ENCODE data around the gene RBM20. TPM values are rescaled to one million over a fixed set of nuclear protein-coding genes. Genes with fewer than 3 reads are reported as not detected.

The RBM20 gene
- total RNA-seq, 1 experiment from 2014 or later, result 0.17 TPM

GRCh38 chr10:110597476-110597875, 46.7 kb upstream of the RBM20 start:
- Histone ChIP-seq H3K4me2 (ENCODE audit: insufficient read depth, insufficient read length, low read length) (no peak overlapping the region), H3K9me3 (ENCODE audit: control insufficient read depth, low read depth, low read length) (no peaks in the 10 kb centered on the region), H3K9ac (ENCODE audit: extremely low read depth, insufficient read length, low read length) (no peak overlapping the region), H3K14ac (ENCODE audit: insufficient read depth, low read length) (no peak overlapping the region), H2AK5ac (ENCODE audit: insufficient read length, low read length) (no peak overlapping the region), H3K79me2 (ENCODE audit: insufficient read depth, low read length) (no peaks in the 10 kb centered on the region), H3K23ac (ENCODE audit: insufficient read length, low read depth, low read length) (no peak overlapping the region), H4K8ac (replicated peaks; ENCODE audit: insufficient read length, low read depth, low read length) (no peak overlapping the region), H3K4ac (ENCODE audit: low read depth, low read length) (no peak overlapping the region), H3T11ph (ENCODE audit: low read length) (no peak overlapping the region), H2BK120ac (ENCODE audit: low read depth, low read length, poor library complexity, severe bottlenecking) (no peak overlapping the region), H3K23me2 (ENCODE audit: insufficient read length, low read depth, low read length, poor library complexity, severe bottlenecking) (no peaks in the 10 kb centered on the region), H2BK5ac (ENCODE audit: insufficient read length, low read length) (no peak overlapping the region), H2BK15ac (ENCODE audit: low read depth, low read length) (no peak overlapping the region), H4K20me1 (ENCODE audit: control insufficient read depth, insufficient read depth, insufficient read length) (no peaks in the 10 kb centered on the region), H3K27me3 (ENCODE audit: insufficient read depth, low read length) (no peaks in the 10 kb centered on the region), H3K4me1 (ENCODE audit: insufficient read depth, low read length) (no peaks in the 10 kb centered on the region), H4K5ac (ENCODE audit: insufficient read length, low read depth, low read length) (no peak overlapping the region), H3K79me1 (ENCODE audit: insufficient read depth, low read depth, low read length, poor library complexity, severe bottlenecking) (no peaks in the 10 kb centered on the region), H4K91ac (ENCODE audit: insufficient read length, low read depth, low read length) (no peak overlapping the region), H2BK20ac (ENCODE audit: low read depth, low read length, poor library complexity, severe bottlenecking) (no peak overlapping the region), H2BK12ac (ENCODE audit: insufficient read length, low read depth, low read length) (no peak overlapping the region), H3K27ac (ENCODE audit: insufficient read length, low read depth, low read length) (no peak overlapping the region), H3K56ac (ENCODE audit: insufficient read length, low read depth, low read length) (no peak overlapping the region), H3K18ac (ENCODE audit: insufficient read length, low read depth, low read length) (no peak overlapping the region), H2AFZ (ENCODE audit: low read length) (no peak overlapping the region)
- no CpG with 5 or more reads among the region's 2 CpGs for WGBS (ENCODE audit: extremely low coverage, insufficient read length, low lambda C conversion rate)
- H3K4me3 Mint-ChIP-seq, result no peak overlapping the region
- no peaks in the 10 kb centered on the region for H3K9me3 Mint-ChIP-seq
- peaks cover 19 to 81% (median 73%) of the 10 kb centered on the region in 3 experiments for H3K36me3 Mint-ChIP-seq (ENCODE audit: insufficient read depth in 1 of 3, low read depth in 3 of 3)
- no peak for TF ChIP-seq CTCF (conservative IDR thresholded peaks at IDR 0.05)
- DNase-seq, result no peak
- H3K27me3 Mint-ChIP-seq (ENCODE audit: low read depth), result no peaks in the 10 kb centered on the region
- H3K4me1 Mint-ChIP-seq, result no peaks in the 10 kb centered on the region
- H3K27ac Mint-ChIP-seq, result no peak overlapping the region
